ENCODE measurements around the gene PPM1E.
"Not testable (repeated sequence)": the region's sequence is repeated elsewhere in the genome, so short reads cannot be mapped to it uniquely, and the experiment has no call there.

The PPM1E gene

DNA sequence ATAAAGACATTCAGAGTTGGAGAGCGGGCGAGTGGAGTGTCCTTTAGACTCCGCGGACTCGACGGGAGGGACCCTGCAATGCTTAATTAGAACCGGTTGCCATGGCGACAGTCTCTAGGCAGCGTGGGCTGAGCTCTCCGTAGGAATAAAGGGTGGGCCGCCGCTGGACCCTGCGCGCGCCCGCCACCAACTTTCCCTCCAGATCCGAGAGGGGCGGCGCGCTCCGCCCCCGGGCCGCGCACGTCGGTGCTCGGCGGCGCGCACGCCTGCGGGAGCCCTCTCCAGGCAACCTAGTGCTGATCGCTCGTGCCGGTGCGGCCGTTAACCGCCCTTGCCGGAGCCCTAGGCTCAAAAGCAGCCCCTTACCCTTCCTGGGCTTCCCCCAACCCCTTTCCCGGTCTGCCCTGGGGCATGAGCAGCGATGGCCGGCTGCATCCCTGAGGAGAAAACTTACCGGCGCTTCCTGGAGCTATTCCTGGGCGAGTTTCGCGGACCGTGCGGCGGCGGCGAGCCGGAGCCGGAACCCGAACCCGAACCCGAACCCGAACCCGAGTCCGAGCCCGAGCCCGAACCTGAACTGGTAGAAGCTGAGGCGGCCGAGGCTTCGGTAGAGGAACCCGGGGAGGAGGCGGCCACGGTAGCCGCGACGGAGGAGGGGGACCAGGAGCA lies at the start of gene PPM1E:
PPM1E (plus strand) TSS at position 278 of the 669 bp plus-strand sequence.
- H3K4me3 ChIP-seq (ENCODE audit: low read length): peak within 1 kb of the TSS; percentile 66
- no peak for TF ChIP-seq ZNF274 (IDR thresholded peaks at IDR 0.05; ENCODE audit: low read depth, low read length)

DNA sequence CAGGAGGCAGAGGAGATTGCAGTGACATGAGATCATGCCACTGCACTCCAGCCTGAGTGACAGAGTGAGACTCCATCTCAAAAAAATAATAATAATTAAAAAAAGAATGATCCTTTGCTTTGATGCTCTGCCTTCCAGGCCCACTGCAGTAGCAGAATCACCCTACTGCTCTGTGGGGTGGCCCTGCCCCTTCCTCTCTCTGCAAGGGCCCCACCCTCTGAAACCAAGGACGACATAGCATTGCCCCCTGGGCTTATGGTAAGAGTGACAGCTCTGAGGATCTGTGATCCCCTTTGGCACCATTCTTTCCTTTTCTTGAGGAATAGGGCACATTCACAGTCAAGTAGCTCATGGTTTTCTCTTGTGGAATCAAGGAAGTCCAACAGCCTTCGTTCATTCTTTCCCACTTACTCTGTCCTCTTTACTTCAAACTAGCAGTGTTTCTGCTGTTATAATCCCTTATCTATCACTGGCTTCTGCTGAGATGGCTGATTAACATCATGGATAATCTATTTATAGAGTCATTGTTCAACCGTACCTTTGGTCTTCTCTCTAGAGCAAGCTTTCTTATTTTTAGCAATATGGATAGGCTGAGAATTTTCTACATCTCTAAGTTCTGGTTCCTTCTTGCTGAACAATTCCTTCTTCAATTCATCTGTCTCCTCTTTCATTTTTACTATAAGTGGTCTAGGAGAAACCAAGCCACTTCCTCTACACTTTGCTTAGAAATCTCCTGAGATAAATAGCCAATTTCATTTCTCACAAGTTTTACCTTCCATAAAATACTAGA lies 49.1 kb upstream of the PPM1E start:
- no peak for TF ChIP-seq ZNF274 (IDR thresholded peaks at IDR 0.05; ENCODE audit: low read depth, low read length)
- no peak overlapping the region for H3K4me3 ChIP-seq (ENCODE audit: low read length)

DNA sequence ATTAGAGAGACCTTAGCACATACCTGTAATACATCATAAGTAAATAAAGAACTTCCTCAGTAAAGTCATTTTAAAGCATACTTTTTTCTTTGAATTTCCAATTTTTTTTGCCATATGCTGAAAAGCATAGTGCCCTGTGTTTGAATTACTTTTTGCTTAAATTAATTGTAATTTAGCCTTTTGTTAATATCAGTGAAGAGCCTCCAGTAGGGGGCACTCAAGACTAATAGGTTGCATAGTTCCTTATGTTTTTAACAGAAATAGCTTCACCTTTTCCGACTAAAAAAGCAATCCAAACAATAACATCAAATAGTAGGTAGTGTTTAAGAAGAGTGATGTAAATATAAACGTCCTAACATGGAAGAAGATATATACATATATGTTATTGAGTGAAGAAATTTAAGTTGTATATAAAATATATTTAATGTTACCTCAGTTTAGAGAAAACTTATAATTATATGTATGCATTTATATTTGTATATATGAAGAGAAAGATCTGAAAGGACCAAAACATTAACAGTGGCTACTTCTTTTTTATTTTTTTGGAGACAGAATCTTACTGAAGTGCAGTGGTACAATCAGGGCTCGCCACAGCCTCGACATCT lies 44.6 kb upstream of the PPM1E start:
- TF ChIP-seq ZNF274 (IDR thresholded peaks at IDR 0.05; ENCODE audit: low read depth, low read length): no peak

DNA sequence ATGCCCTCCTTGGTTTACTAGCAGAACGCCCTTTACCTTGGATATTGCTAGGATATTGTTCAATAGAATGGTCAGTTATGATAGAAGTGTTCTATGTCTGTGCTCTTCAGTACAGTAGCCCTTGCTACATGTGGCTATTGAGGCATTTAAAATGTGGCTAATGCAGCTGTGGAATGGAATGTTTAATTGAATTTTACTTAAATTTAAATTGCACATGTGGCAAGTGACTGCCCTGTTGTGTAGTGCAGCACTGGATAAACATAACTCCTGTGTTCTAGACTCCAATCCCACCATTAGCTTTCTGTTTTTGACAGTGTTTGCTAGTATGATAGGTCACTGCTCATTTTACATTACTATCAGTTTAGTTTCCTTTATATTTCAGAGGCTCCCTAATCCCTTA lies 33.4 kb upstream of the PPM1E start:
- H3K4me3 ChIP-seq (ENCODE audit: low read length): no peak overlapping the region
- no peak for TF ChIP-seq ZNF274 (IDR thresholded peaks at IDR 0.05; ENCODE audit: low read depth, low read length)

More for the DNA sequence above, 44.6 kb upstream of the PPM1E start:
- H3K4me3 ChIP-seq (ENCODE audit: low read length): no peak overlapping the region

DNA sequence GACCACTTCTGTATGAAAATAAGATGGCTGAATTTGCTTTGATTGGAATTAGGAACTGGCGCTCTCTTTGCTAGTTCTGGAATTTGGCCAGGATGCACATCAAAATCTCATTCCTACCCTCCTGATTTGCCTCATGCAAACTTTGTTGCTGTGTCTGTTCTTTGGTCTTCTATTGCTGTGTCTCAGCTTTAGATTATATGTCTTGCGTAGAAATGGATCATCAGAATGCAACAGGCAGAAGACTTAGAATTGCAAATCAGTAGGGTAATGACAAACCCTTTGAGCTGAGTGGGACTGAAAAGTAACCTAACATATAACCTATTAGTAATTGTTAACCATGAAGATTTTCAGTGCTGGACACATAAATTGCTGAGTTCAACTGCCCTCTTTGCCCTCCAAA lies 33.0 kb upstream of the PPM1E start:
- TF ChIP-seq ZNF274 (IDR thresholded peaks at IDR 0.05; ENCODE audit: low read depth, low read length): no peak
- no peak overlapping the region for H3K4me3 ChIP-seq (ENCODE audit: low read length)

DNA sequence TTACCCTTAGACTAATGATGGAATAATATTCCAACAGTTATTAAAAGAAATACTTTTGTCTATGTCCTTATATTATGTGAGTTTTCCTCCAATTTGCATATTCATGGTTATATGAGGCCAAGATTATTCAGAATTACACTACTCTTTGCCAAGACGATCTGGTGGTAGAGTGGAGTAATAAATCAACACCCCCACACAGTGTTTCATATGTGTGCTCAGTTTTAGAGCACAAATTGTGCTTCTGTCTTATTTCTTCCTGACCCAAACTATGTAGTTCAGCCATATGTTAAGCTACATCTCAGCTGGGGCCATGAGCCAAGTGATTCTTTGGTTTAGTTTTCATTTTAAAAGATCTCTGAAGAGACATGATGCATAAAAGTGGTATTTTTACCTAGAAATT lies 26.9 kb upstream of the PPM1E start:
- no peak overlapping the region for H3K4me3 ChIP-seq (ENCODE audit: low read length)
- no peak for TF ChIP-seq ZNF274 (IDR thresholded peaks at IDR 0.05; ENCODE audit: low read depth, low read length)

DNA sequence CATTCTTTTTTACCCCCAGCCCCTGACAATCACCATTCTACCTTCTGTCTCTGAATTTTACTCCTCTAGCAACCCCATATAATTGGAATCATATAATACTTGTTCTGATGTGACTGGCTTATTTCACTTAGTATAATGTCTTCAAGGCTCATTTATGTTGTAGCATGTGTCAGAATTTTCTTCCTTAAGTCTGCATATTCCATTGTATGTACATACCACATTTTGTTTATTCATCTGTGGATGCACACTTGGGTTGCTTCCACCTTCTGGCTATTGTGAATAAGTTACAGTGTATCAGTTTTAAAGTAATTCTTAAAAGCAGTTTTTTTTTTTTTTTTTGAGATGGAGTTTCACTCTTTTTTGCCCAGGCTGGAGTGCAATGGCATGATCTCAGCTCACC lies 24.7 kb upstream of the PPM1E start:
- no peak overlapping the region for H3K4me3 ChIP-seq (ENCODE audit: low read length)
- TF ChIP-seq ZNF274 (IDR thresholded peaks at IDR 0.05; ENCODE audit: low read depth, low read length): no peak

DNA sequence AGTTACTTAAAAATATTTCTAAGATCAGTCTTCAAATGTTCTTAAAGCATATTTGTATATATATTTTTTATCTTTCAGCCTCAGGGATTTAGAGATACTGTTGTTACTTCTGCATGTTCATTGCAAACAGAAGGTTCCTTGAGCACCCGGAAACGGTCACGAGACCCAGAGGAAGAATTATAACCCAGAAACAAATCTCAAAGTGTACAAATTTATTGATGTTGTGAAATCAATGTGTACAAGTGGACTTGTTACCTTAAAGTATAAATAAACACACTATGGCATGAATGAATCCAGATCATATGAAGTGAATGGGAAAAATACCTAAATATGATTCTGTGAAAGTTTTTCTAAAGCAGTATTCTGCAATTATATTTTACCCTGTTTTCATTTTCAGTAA lies 21.6 kb upstream of the PPM1E start:
- H3K4me3 ChIP-seq (ENCODE audit: low read length): no peak overlapping the region
- no peak for TF ChIP-seq ZNF274 (IDR thresholded peaks at IDR 0.05; ENCODE audit: low read depth, low read length)

DNA sequence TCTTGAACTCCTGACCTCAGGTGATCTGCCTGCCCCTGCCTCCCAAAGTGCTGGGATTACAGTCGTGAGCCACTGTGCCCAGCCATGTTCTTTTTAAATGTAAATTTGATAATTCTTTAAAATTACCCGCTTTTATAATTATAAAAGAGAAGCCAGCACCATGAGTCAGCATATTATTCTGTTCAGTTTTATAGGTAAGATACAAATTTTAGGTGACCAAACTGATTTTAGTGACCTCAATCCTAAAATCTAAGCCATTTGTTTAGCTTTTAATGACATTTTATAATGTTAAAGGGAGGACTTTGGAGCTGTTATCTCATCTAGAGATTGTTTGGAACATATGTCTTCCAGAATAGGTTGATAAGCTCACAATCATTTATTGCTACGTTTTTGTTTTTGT lies 20.8 kb upstream of the PPM1E start:
- H3K4me3 ChIP-seq (ENCODE audit: low read length): no peak overlapping the region
- no peak for TF ChIP-seq ZNF274 (IDR thresholded peaks at IDR 0.05; ENCODE audit: low read depth, low read length)

DNA sequence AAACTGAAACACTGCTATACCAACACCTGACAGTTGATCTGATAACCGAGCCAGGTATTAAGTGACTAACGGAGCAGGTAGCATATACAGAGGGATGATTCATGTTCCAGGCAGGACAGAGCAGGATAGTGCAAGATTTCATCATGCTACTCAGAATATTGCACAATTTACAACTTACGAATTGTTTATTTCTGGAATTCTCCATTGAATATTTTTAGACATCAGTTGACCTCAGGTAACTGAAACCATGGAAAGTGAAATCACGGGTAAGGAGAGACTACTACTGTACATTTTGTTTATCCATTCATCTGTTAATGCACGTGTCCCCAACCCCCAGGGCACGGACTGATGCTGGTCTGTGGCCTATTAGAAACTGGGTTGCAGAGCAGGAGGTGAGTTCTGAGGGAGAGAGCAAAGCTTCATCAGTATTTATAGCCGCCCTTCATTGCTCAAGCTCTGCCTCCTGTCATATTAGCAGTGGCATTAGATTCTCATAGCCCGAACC lies 14.5 kb upstream of the PPM1E start:
- H3K4me3 ChIP-seq (ENCODE audit: low read length): no peak overlapping the region
- no peak for TF ChIP-seq ZNF274 (IDR thresholded peaks at IDR 0.05; ENCODE audit: low read depth, low read length)

DNA sequence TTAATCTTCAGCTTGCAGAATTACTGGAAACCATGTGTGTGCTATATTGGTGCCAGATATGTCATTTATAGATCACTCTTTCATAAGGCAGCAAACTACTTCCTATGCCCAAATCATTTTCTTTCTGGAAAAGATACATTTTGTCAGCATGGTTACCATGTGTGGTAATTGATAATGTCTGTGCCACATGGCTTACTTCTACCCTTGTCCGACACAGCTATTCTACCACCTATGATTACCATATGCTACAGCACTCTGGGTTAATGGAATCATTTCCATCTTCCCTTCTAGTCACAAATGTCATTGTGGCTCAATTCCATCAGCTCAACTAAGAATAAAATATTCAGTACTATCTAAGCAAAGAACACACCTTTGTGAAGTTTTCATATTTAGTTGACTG lies 8.0 kb upstream of the PPM1E start:
- H3K4me3 ChIP-seq (ENCODE audit: low read length): no peak overlapping the region
- TF ChIP-seq ZNF274 (IDR thresholded peaks at IDR 0.05; ENCODE audit: low read depth, low read length): no peak

DNA sequence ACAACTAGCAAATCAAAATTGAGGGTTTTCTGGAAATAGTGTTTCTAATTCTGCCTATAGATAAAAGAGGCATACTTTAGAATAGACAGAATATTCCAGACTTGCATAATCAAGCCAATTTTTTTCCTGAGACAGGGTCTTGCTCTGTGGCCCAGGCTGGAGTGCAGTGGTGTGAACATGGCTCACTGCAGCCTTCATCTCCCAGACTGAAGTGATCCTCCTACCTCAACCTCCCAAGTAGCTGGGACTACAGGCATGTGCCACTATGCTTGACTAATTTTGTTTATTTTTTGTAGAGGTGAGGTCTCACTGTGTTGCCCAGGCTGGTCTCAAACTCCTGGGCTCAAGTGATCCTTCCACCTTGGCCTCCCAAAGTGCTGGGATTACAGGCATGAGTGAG lies 6.0 kb upstream of the PPM1E start:
- not testable (repeated sequence) for H3K4me3 ChIP-seq (ENCODE audit: low read length)

DNA sequence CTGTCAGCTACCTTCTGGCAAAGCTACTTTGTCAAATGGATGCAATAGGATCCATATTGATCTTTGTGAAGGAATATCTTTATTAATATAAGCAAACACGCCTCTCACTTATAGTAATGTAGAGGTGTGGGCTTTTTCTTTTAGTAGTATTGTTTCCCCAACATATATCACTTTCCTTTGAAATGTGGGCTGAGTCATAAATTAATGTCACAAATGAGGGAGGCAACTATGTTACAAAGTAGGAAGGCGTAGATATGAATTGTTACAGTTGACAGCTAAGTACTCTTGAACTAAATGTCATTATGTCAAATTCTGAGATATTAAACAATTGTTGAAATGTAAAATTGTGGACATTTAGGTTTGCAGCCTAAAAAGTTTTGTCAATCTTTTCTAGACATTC lies 2.6 kb upstream of the PPM1E start:
- no peak for TF ChIP-seq ZNF274 (IDR thresholded peaks at IDR 0.05; ENCODE audit: low read depth, low read length)
- H3K4me3 ChIP-seq (ENCODE audit: low read length): no peak overlapping the region

DNA sequence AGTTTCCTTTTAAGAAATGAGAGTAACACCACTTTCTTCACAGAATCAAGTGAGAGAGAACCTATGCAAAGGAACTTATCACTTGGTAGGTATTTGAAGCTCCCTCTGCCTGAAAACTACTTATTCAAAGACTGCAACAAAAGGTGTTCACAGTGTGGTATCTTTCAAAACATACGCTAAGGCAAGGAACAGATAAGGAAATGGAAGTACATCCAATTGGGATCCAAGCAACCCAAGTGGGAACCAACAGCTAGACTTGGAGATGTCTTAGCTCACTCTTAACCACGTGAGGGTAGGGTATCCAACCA lies 431 bp upstream of the PPM1E start:
- no peak for TF ChIP-seq ZNF274 (IDR thresholded peaks at IDR 0.05; ENCODE audit: low read depth, low read length)
- H3K4me3 ChIP-seq (ENCODE audit: low read length): peak overlapping the region; percentile 66; the same call in 1 of the 2 replicates
